ENCODE results near the gene PSMC3IP.

Gene PSMC3IP

GRCh38 chr17:42563950-42564349 lies 13.6 kb downstream of the PSMC3IP start:
- peak overlapping the region; percentile 81 for H3K4me3 ChIP-seq (ENCODE audit: low read depth, low read length)
- no peak overlapping the region for H3K27ac ChIP-seq
- no peaks in the 10 kb centered on the region for H3K9me3 ChIP-seq (ENCODE audit: control insufficient read depth, low read length)

GRCh38 chr17:42563543-42563942 lies 14.0 kb downstream of the PSMC3IP start:
- no peak overlapping the region for H3K27ac ChIP-seq
- H3K4me1 ChIP-seq: peaks cover 24% of the 10 kb centered on the region
- H3K79me2 ChIP-seq: peaks cover 29% of the 10 kb centered on the region
- no peak for TF ChIP-seq CTCF (IDR thresholded peaks at IDR 0.05)
- no peak overlapping the region for H2AFZ ChIP-seq
- H3K27me3 ChIP-seq (ENCODE audit: control insufficient read depth, insufficient read depth, low read length): no peaks in the 10 kb centered on the region
- no peaks in the 10 kb centered on the region for H3K9me3 ChIP-seq (ENCODE audit: control insufficient read depth, low read length)
- no peaks in the 10 kb centered on the region for H3K36me3 ChIP-seq (ENCODE audit: control insufficient read depth, insufficient read depth, low read length)
- peak overlapping the region; percentile 81 for H3K4me3 ChIP-seq (ENCODE audit: low read depth, low read length)
- peak overlapping the region; percentile 91 for H3K4me2 ChIP-seq (ENCODE audit: low read length)
- H3K9ac ChIP-seq: no peak overlapping the region

More at GRCh38 chr17:42563950-42564349, 13.6 kb downstream of the PSMC3IP start:
- TF ChIP-seq CTCF (IDR thresholded peaks at IDR 0.05): no peak
- peak overlapping the region; percentile 91 for H3K4me2 ChIP-seq (ENCODE audit: low read length)
- H3K36me3 ChIP-seq (ENCODE audit: control insufficient read depth, insufficient read depth, low read length): no peaks in the 10 kb centered on the region
- peaks cover 29% of the 10 kb centered on the region for H3K79me2 ChIP-seq
- no peaks in the 10 kb centered on the region for H3K27me3 ChIP-seq (ENCODE audit: control insufficient read depth, insufficient read depth, low read length)
- H3K9ac ChIP-seq: no peak overlapping the region
- H2AFZ ChIP-seq: no peak overlapping the region
- H3K4me1 ChIP-seq: peaks cover 24% of the 10 kb centered on the region

GRCh38 chr17:42563143-42563509 lies 14.4 kb downstream of the PSMC3IP start:
- H3K4me1 ChIP-seq: peaks cover 24% of the 10 kb centered on the region
- no peaks in the 10 kb centered on the region for H3K9me3 ChIP-seq (ENCODE audit: control insufficient read depth, low read length)
- H3K4me2 ChIP-seq (ENCODE audit: low read length): peak overlapping the region; percentile 91
- H2AFZ ChIP-seq: no peak overlapping the region
- H3K27me3 ChIP-seq (ENCODE audit: control insufficient read depth, insufficient read depth, low read length): no peaks in the 10 kb centered on the region
- H3K27ac ChIP-seq: no peak overlapping the region
- peaks cover 29% of the 10 kb centered on the region for H3K79me2 ChIP-seq
- H3K4me3 ChIP-seq (ENCODE audit: low read depth, low read length): peak overlapping the region; percentile 81
- TF ChIP-seq CTCF (IDR thresholded peaks at IDR 0.05): no peak
- peak overlapping the region; percentile 56 for H3K9ac ChIP-seq
- H3K36me3 ChIP-seq (ENCODE audit: control insufficient read depth, insufficient read depth, low read length): no peaks in the 10 kb centered on the region

DNA sequence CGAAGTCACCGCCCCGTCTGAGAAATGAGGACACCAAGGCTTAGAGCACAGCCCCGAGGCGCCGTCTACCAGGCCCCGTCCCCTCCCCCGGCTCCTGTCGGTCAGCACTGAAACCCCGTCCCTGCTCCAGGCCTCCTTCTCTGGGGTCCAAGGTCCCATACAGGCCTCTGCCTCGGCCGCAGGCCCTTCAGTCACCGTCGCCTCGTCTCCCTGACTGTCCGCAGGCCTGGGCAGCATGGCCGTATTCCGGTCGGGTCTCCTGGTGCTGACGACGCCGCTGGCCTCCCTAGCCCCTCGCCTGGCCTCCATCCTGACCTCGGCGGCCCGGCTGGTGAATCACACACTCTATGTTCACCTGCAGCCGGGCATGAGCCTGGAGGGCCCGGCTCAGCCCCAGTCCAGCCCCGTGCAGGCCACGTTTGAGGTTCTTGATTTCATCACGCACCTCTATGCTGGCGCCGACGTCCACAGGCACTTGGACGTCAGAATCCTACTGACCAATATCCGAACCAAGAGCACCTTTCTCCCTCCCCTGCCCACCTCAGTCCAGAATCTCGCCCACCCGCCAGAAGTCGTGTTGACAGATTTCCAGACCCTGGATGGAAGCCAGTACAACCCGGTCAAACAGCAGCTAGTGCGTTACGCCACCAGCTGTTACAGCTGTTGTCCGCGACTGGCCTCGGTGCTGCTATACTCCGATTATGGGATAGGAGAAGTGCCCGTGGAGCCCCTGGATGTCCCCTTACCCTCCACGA lies 15.0 kb downstream of the PSMC3IP start:
- no peaks in the 10 kb centered on the region for H3K36me3 ChIP-seq (ENCODE audit: control insufficient read depth, insufficient read depth, low read length)
- no peaks in the 10 kb centered on the region for H3K9me3 ChIP-seq (ENCODE audit: control insufficient read depth, low read length)
- peak overlapping the region; percentile 56 for H3K9ac ChIP-seq
- no peak for TF ChIP-seq CTCF (IDR thresholded peaks at IDR 0.05)
- peaks cover 20% of the 10 kb centered on the region for H3K4me1 ChIP-seq
- H3K27ac ChIP-seq: peak overlapping the region; percentile 74
- peaks cover 29% of the 10 kb centered on the region for H3K79me2 ChIP-seq
- H3K4me2 ChIP-seq (ENCODE audit: low read length): peak overlapping the region; percentile 91
- peak overlapping the region; percentile 81 for H3K4me3 ChIP-seq (ENCODE audit: low read depth, low read length)
- no peaks in the 10 kb centered on the region for H3K27me3 ChIP-seq (ENCODE audit: control insufficient read depth, insufficient read depth, low read length)
- H2AFZ ChIP-seq: peak overlapping the region; percentile 85

Data from parathyroid adenoma (tissue), 2 donors.